WTC11 (cell line): ENCODE data around the gene ADGRB3. TPM values are rescaled to one million over a fixed set of nuclear protein-coding genes. Genes with fewer than 3 reads are reported as not detected.

Source experiments
- ATAC-seq: fragments of 200-7000 bp; cut with Tn5 transposase; 2 replicates; pipeline ENCODE4 v1.10.0; 2021; ENCODE audit warnings: mild to moderate bottlenecking, moderate library complexity
- CTCF ChIA-PET: fragments of 300-600 bp; sonication (Branson Sonifier 250); formaldehyde crosslinking; loops from one replicate; lab custom pipeline; 2021; ENCODE audit warnings: antibody characterized with exemption; lab: Charles Lee
- POLR2A ChIA-PET: fragments of 350-600 bp; sonication (Branson Sonifier 250); formaldehyde crosslinking; loops from one replicate; lab custom pipeline; 2021; ENCODE audit warnings: antibody characterized with exemption; lab: Charles Lee
- DNase-seq: peaks from one replicate; pipeline ENCODE4 v3.0.0; 2021; ENCODE audit warnings: low spot score
- H3K27ac Mint-ChIP-seq: 2 replicates; pipeline ENCODE4 v1.8.0; 2021; ENCODE audit warnings: mixed read lengths
- H3K27me3 Mint-ChIP-seq: 2 replicates; pipeline ENCODE4 v1.8.0; 2021; ENCODE audit warnings: low read depth, mild to moderate bottlenecking, moderate library complexity, mixed read lengths
- H3K36me3 Mint-ChIP-seq: 2 replicates; pipeline ENCODE4 v1.8.0; 2021; ENCODE audit warnings: mixed read lengths
- H3K4me1 Mint-ChIP-seq: 2 replicates; pipeline ENCODE4 v1.8.0; 2022; ENCODE audit warnings: mixed read lengths
- H3K4me3 Mint-ChIP-seq: 2 replicates; pipeline ENCODE4 v1.8.0; 2021; ENCODE audit warnings: mild to moderate bottlenecking, moderate library complexity, mixed read lengths
- H3K9me3 Mint-ChIP-seq: 2 replicates; pipeline ENCODE4 v1.8.0; 2021; ENCODE audit warnings: mixed read lengths
- CREM ChIP-seq: sonication (generic); formaldehyde crosslinking; IDR thresholded peaks from 2 replicates; pipeline ENCODE4 v1.8.1; 2022; ENCODE audit warnings: mild to moderate bottlenecking, missing genetic modification reagents, moderate library complexity
- ELF4 ChIP-seq: sonication (generic); formaldehyde crosslinking; IDR thresholded peaks from 2 replicates; pipeline ENCODE4 v1.8.1; 2022; ENCODE audit warnings: low read depth, mild to moderate bottlenecking, moderate library complexity, missing genetic modification reagents
- FOXJ3 ChIP-seq: sonication (generic); formaldehyde crosslinking; IDR thresholded peaks from 2 replicates; pipeline ENCODE4 v1.9.0; 2021; ENCODE audit warnings: missing genetic modification reagents, mild to moderate bottlenecking, borderline replicate concordance
- FOXP1 ChIP-seq: sonication (generic); formaldehyde crosslinking; IDR thresholded peaks from 2 replicates; pipeline ENCODE4 v1.8.0; 2022; ENCODE audit warnings: missing genetic modification reagents, mild to moderate bottlenecking, moderate library complexity, borderline replicate concordance
- HMGA2 ChIP-seq: fragments of 250-450 bp; sonication (Bioruptor Pico); IDR thresholded peaks from 2 replicates; pipeline ENCODE4 v1.4.0; 2021; ENCODE audit warnings: mild to moderate bottlenecking, moderate library complexity
- NFATC4 ChIP-seq: fragments of 250-450 bp; sonication (Bioruptor Pico); IDR thresholded peaks from 2 replicates; pipeline ENCODE4 v1.9.0; 2021; ENCODE audit warnings: mild to moderate bottlenecking
- NFYB ChIP-seq: sonication (generic); formaldehyde crosslinking; conservative IDR thresholded peaks from 2 replicates; pipeline ENCODE4 v1.8.0; 2022; ENCODE audit warnings: low read depth, missing genetic modification reagents
- PRRX2 ChIP-seq: fragments of 250-450 bp; sonication (Bioruptor Pico); IDR thresholded peaks from 2 replicates; pipeline ENCODE4 v1.8.0; 2021; ENCODE audit warnings: mild to moderate bottlenecking
- ZNF121 ChIP-seq: sonication (generic); formaldehyde crosslinking; IDR thresholded peaks from 2 replicates; pipeline ENCODE4 v1.8.0; 2023; ENCODE audit warnings: missing genetic modification reagents
- ZNF138 ChIP-seq: sonication (generic); formaldehyde crosslinking; conservative IDR thresholded peaks from 2 replicates; pipeline ENCODE4 v1.8.1; 2022; ENCODE audit warnings: mild to moderate bottlenecking, moderate library complexity, missing genetic modification reagents
- ZNF219 ChIP-seq: sonication (generic); formaldehyde crosslinking; IDR thresholded peaks from 2 replicates; pipeline ENCODE4 v1.8.0; 2023; ENCODE audit warnings: missing genetic modification reagents, mild to moderate bottlenecking, borderline replicate concordance
- ZNF396 ChIP-seq: fragments of 250-450 bp; sonication (Bioruptor Pico); IDR thresholded peaks from 2 replicates; pipeline ENCODE4 v1.8.0; 2021; ENCODE audit warnings: mild to moderate bottlenecking, moderate library complexity, borderline replicate concordance
- ZNF416 ChIP-seq: fragments of 250-450 bp; sonication (Bioruptor Pico); IDR thresholded peaks from 2 replicates; pipeline ENCODE4 v1.9.0; 2021; ENCODE audit warnings: mild to moderate bottlenecking, inconsistent platforms
- ZNF671 ChIP-seq: fragments of 250-450 bp; sonication (Bioruptor Pico); IDR thresholded peaks from 2 replicates; pipeline ENCODE4 v1.8.0; 2021; ENCODE audit warnings: mild to moderate bottlenecking
- total RNA-seq: library from RNA; stranded (reverse); gene quantifications from 3 replicates; pipeline ENCODE4 v1.2.3, GENCODE V29; 2021
- TF ChIP-seq, protein P1 (sequence below): sonication (generic); formaldehyde crosslinking; IDR thresholded peaks from 2 replicates; pipeline ENCODE4 v1.8.0; 2022; ENCODE audit warnings: mild to moderate bottlenecking, missing genetic modification reagents
- TF ChIP-seq, protein P2 (sequence below): sonication (generic); formaldehyde crosslinking; IDR thresholded peaks from 2 replicates; pipeline ENCODE4 v1.8.1; 2023; ENCODE audit warnings: mild to moderate bottlenecking, missing genetic modification reagents, borderline replicate concordance
- TF ChIP-seq, protein P3 (sequence below): fragments of 250-450 bp; sonication (Bioruptor Pico); IDR thresholded peaks from 2 replicates; pipeline ENCODE4 v1.9.0; 2021; ENCODE audit warnings: mild to moderate bottlenecking
- TF ChIP-seq, protein P4 (sequence below): sonication (generic); formaldehyde crosslinking; conservative IDR thresholded peaks from 2 replicates; pipeline ENCODE4 v1.8.1; 2023; ENCODE audit warnings: mild to moderate bottlenecking, low read depth, missing genetic modification reagents, moderate library complexity
- TF ChIP-seq, protein P5 (sequence below): sonication (generic); formaldehyde crosslinking; IDR thresholded peaks from 2 replicates; pipeline ENCODE4 v1.8.1; 2022; ENCODE audit warnings: mild to moderate bottlenecking, missing genetic modification reagents, moderate library complexity, borderline replicate concordance

Gene ADGRB3
- total RNA-seq, 1 experiment from 2014 or later: 1.9 TPM

DNA sequence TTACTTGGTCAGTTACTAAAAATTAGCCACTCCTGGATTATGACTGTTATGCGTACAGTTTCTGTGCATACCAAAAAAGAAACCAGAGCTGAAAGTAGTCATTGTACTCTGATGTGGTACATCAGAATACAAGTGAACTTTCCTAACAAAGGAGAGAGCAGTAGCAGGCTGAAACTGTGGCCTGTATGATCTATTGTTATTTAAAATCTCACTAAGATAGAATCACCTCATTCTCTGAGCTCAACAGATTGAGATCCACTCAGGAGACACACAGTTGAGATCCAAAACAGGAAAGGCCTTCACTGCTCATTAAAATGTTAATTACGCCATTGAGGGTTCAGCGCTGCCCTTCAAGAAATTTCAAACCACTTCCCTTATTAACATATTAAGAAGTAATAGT lies 585.3 kb downstream of the ADGRB3 start:
- ATAC-seq (peak; percentile 56), DNase-seq (no peak)
- Mint-ChIP-seq H3K36me3 (no peaks in the 10 kb centered on the region), H3K4me1 (peaks cover 64% of the 10 kb centered on the region), H3K9me3 (no peaks in the 10 kb centered on the region), H3K27me3 (no peaks in the 10 kb centered on the region; the same call in 1 of the 2 replicates), H3K27ac (peak overlapping the region; percentile 95), H3K4me3 (peak overlapping the region; percentile 26)
- ChIA-PET POLR2A (interaction anchor here (1.3 kb wide), 1 partner anchor 12 kb away, joined by 3 read pairs; no protein-coding TSS in a partner anchor), CTCF (interaction anchor here (0.7 to 1.6 kb wide), 2 partner anchors 56 to 128 kb away, joined by 3 to 4 read pairs; no protein-coding TSS in a partner anchor)
- TF ChIP-seq PRRX2 (CRISPR knock-in tag) (no peak), ZNF396 (no peak), ZNF219 (CRISPR knock-in tag) (no peak), ZNF671 (CRISPR knock-in tag) (no peak), ZNF121 (CRISPR knock-in tag) (no peak), ZNF138 (CRISPR knock-in tag) (no peak), CREM (no peak), HMGA2 (no peak), ELF4 (CRISPR knock-in tag) (no peak), FOXP1 (CRISPR knock-in tag) (no peak), ZNF416 (CRISPR knock-in tag) (no peak), NFYB (no peak), FOXJ3 (no peak), NFATC4 (CRISPR knock-in tag) (no peak)
- TF ChIP-seq, protein P1, sequence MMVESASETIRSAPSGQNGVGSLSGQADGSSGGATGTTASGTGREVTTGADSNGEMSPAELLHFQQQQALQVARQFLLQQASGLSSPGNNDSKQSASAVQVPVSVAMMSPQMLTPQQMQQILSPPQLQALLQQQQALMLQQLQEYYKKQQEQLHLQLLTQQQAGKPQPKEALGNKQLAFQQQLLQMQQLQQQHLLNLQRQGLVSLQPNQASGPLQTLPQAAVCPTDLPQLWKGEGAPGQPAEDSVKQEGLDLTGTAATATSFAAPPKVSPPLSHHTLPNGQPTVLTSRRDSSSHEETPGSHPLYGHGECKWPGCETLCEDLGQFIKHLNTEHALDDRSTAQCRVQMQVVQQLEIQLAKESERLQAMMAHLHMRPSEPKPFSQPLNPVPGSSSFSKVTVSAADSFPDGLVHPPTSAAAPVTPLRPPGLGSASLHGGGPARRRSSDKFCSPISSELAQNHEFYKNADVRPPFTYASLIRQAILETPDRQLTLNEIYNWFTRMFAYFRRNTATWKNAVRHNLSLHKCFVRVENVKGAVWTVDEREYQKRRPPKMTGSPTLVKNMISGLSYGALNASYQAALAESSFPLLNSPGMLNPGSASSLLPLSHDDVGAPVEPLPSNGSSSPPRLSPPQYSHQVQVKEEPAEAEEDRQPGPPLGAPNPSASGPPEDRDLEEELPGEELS (CRISPR knock-in tag): no peak
- TF ChIP-seq, protein P2, sequence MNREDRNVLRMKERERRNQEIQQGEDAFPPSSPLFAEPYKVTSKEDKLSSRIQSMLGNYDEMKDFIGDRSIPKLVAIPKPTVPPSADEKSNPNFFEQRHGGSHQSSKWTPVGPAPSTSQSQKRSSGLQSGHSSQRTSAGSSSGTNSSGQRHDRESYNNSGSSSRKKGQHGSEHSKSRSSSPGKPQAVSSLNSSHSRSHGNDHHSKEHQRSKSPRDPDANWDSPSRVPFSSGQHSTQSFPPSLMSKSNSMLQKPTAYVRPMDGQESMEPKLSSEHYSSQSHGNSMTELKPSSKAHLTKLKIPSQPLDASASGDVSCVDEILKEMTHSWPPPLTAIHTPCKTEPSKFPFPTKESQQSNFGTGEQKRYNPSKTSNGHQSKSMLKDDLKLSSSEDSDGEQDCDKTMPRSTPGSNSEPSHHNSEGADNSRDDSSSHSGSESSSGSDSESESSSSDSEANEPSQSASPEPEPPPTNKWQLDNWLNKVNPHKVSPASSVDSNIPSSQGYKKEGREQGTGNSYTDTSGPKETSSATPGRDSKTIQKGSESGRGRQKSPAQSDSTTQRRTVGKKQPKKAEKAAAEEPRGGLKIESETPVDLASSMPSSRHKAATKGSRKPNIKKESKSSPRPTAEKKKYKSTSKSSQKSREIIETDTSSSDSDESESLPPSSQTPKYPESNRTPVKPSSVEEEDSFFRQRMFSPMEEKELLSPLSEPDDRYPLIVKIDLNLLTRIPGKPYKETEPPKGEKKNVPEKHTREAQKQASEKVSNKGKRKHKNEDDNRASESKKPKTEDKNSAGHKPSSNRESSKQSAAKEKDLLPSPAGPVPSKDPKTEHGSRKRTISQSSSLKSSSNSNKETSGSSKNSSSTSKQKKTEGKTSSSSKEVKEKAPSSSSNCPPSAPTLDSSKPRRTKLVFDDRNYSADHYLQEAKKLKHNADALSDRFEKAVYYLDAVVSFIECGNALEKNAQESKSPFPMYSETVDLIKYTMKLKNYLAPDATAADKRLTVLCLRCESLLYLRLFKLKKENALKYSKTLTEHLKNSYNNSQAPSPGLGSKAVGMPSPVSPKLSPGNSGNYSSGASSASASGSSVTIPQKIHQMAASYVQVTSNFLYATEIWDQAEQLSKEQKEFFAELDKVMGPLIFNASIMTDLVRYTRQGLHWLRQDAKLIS (CRISPR knock-in tag): no peak
- TF ChIP-seq, protein P3, sequence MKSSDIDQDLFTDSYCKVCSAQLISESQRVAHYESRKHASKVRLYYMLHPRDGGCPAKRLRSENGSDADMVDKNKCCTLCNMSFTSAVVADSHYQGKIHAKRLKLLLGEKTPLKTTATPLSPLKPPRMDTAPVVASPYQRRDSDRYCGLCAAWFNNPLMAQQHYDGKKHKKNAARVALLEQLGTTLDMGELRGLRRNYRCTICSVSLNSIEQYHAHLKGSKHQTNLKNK (CRISPR knock-in tag): no peak
- TF ChIP-seq, protein P4, sequence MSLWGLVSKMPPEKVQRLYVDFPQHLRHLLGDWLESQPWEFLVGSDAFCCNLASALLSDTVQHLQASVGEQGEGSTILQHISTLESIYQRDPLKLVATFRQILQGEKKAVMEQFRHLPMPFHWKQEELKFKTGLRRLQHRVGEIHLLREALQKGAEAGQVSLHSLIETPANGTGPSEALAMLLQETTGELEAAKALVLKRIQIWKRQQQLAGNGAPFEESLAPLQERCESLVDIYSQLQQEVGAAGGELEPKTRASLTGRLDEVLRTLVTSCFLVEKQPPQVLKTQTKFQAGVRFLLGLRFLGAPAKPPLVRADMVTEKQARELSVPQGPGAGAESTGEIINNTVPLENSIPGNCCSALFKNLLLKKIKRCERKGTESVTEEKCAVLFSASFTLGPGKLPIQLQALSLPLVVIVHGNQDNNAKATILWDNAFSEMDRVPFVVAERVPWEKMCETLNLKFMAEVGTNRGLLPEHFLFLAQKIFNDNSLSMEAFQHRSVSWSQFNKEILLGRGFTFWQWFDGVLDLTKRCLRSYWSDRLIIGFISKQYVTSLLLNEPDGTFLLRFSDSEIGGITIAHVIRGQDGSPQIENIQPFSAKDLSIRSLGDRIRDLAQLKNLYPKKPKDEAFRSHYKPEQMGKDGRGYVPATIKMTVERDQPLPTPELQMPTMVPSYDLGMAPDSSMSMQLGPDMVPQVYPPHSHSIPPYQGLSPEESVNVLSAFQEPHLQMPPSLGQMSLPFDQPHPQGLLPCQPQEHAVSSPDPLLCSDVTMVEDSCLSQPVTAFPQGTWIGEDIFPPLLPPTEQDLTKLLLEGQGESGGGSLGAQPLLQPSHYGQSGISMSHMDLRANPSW (CRISPR knock-in tag): no peak
- TF ChIP-seq, protein P5, sequence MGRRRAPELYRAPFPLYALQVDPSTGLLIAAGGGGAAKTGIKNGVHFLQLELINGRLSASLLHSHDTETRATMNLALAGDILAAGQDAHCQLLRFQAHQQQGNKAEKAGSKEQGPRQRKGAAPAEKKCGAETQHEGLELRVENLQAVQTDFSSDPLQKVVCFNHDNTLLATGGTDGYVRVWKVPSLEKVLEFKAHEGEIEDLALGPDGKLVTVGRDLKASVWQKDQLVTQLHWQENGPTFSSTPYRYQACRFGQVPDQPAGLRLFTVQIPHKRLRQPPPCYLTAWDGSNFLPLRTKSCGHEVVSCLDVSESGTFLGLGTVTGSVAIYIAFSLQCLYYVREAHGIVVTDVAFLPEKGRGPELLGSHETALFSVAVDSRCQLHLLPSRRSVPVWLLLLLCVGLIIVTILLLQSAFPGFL: no peak
